Urinary bladder (tissue), 4 donors: ENCODE data around the gene TSPAN15. TPM values are rescaled to one million over a fixed set of nuclear protein-coding genes. Genes with fewer than 3 reads are reported as not detected.
A peak's percentile ranks its signal among the peaks of the same experiment; 100 is the strongest.

ENCODE experiments used
- DNase-seq: peaks from one replicate; pipeline ENCODE4 v3.0.0-alpha.2; 2015; ENCODE audit errors: extremely low spot score
- H3K27ac ChIP-seq: one replicate; pipeline ENCODE4 v1.5.1; 2013; ENCODE audit warnings: low read depth, mild to moderate bottlenecking, moderate library complexity
- H3K36me3 ChIP-seq: one replicate; pipeline ENCODE4 v1.6.1; 2013; ENCODE audit warnings: mild to moderate bottlenecking, moderate library complexity; ENCODE audit not compliant: insufficient read depth
- H3K4me1 ChIP-seq: one replicate; pipeline ENCODE4 v1.6.1; 2013; ENCODE audit warnings: mild to moderate bottlenecking, moderate library complexity; ENCODE audit not compliant: insufficient read depth
- H3K4me3 ChIP-seq: one replicate; pipeline ENCODE4 v1.5.1; 2013; ENCODE audit warnings: low read depth, low read length
- WGBS: extraction: QIAGEN DNeasy Blood & Tissue Kit; methylation state at CpG from one replicate; pipeline ENCODE4 v1.1.7; 2013; 5-methylcytosine and 5-hydroxymethylcytosine counted together
- polyA plus RNA-seq: library from polyadenylated mRNA; stranded (reverse); fragments of 200-250 nt; gene quantifications from one replicate; pipeline ENCODE4 v1.2.3, GENCODE V29; 2013
- total RNA-seq: library from RNA; depleted of rRNA; stranded (reverse); fragments of >200 nt; gene quantifications from one replicate; pipeline ENCODE4 v1.2.3, GENCODE V29; 2014
- donor health status: healthy with polysubstance abuse.
- donor health status: healthy.

TSPAN15 gene
- 38.0 TPM for total RNA-seq
- polyA plus RNA-seq: 88.1 TPM

DNA sequence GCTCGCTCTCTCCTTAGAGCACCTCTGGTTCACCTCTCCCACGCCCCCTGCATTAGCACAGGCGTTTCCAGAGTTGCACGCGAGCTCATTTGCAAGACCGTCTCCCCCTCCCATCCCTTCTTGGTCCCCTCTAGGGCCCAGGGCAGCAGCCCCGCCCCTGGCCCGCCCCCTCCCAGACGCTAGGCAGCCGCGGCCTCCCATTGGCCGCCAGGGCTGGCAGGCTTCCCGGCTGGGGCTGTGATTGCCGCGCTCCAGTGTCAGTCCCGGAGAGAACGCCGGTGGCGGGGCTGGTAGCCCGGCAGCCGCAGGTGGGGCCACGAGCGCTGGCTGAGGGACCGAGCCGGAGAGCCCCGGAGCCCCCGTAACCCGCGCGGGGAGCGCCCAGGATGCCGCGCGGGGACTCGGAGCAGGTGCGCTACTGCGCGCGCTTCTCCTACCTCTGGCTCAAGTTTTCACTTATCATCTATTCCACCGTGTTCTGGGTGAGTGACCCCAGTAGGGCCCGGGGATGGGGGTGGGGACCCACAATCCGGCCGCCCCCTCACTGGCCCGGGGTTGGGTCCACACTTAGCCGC is at the start of gene TSPAN15:
Gene TSPAN15, plus strand, starts transcription at position 257 of the 575 bp plus-strand sequence. Its CDS starts 130 bp downstream, at position 387.
- WGBS: 1% methylated on average over 45 of the region's 45 CpGs
- H3K4me3 ChIP-seq: peak within 1 kb of the TSS; percentile 57
- peaks cover 2% of the 10 kb centered on the region for H3K4me1 ChIP-seq
- H3K36me3 ChIP-seq: no peaks in the 10 kb centered on the region
- peak; percentile 54 for DNase-seq
- no peak within 1 kb of the TSS for H3K27ac ChIP-seq

DNA sequence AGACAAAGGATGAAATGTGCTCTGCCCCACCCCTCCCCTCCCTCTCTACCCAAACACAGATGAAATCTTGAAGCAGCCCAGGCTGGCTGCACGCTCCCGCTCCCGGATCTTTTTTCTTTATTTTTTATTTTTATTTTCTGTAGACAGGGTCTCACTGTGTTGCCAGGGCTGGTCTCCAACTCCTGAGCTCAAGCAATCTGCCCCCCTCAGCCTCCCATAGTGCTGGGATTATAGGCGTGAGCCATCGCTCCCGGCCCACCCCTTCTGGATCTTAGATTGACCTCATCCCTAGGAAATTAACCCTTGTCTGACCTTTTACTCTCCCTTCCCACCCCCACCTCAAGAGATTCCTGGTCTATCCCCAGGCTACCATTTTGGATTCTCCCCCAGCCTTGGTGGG is 48.9 kb upstream of the TSPAN15 start:
- Histone ChIP-seq H3K36me3 (peaks cover 2% of the 10 kb centered on the region), H3K27ac (no peak overlapping the region), H3K4me1 (no peaks in the 10 kb centered on the region), H3K4me3 (no peak overlapping the region)
- no peak for DNase-seq
- 61% methylated on average over 6 of the region's 6 CpGs for WGBS

- 64% methylated on average over 1 of the region's 1 CpG for WGBS
- Histone ChIP-seq H3K4me1 (no peaks in the 10 kb centered on the region), H3K4me3 (no peak overlapping the region), H3K36me3 (peaks cover 2% of the 10 kb centered on the region), H3K27ac (no peak overlapping the region)
- no peak for DNase-seq
Measured at GRCh38 chr10:69403066-69403465, 48.2 kb upstream of the TSPAN15 start.

DNA sequence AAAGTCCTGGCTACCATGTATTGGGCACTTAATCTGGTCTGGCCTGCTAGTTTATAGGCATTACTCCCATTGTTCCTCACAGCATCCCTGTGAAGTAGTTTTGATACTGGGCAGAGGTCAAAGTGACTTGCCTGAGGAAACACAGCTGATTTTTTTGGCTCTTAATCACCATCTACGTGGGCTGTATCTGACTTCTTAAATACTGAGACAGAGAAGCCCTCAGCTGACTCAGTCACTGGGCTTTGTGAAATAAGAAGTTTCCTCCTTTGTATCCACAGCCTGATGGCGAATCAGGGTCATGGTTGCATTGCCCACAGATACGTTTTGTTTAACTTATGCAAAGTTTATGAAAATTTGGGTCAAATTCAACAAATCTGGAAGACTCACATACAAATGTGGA is 47.7 kb upstream of the TSPAN15 start:
- H3K4me3 ChIP-seq: no peak overlapping the region
- H3K36me3 ChIP-seq: peaks cover 2% of the 10 kb centered on the region
- no peak for DNase-seq
- 41% methylated on average over 3 of the region's 3 CpGs for WGBS
- no peaks in the 10 kb centered on the region for H3K4me1 ChIP-seq
- H3K27ac ChIP-seq: no peak overlapping the region

- WGBS: 88% methylated on average over 10 of the region's 10 CpGs
- Histone ChIP-seq H3K4me1 (no peaks in the 10 kb centered on the region), H3K36me3 (peaks cover 2% of the 10 kb centered on the region), H3K27ac (no peak overlapping the region), H3K4me3 (no peak overlapping the region)
- no peak for DNase-seq
Measured at GRCh38 chr10:69404786-69405185, 46.5 kb upstream of the TSPAN15 start.

- DNase-seq: no peak
- no peak overlapping the region for H3K4me3 ChIP-seq
- no peaks in the 10 kb centered on the region for H3K36me3 ChIP-seq
- H3K4me1 ChIP-seq: no peaks in the 10 kb centered on the region
- H3K27ac ChIP-seq: no peak overlapping the region
- WGBS: 60% methylated on average over 4 of the region's 4 CpGs
Measured at GRCh38 chr10:69405221-69405620, 46.0 kb upstream of the TSPAN15 start.

GRCh38 chr10:69406302-69406811 is 44.9 kb upstream of the TSPAN15 start:
- DNase-seq: no peak
- Histone ChIP-seq H3K4me3 (no peak overlapping the region), H3K4me1 (no peaks in the 10 kb centered on the region), H3K27ac (no peak overlapping the region), H3K36me3 (no peaks in the 10 kb centered on the region)
- 32% methylated on average over 5 of the region's 5 CpGs for WGBS

- DNase-seq: no peak
- Histone ChIP-seq H3K4me1 (no peaks in the 10 kb centered on the region), H3K36me3 (no peaks in the 10 kb centered on the region), H3K4me3 (no peak overlapping the region), H3K27ac (no peak overlapping the region)
- WGBS: 59% methylated on average over 6 of the region's 6 CpGs
Measured at GRCh38 chr10:69406816-69407580, 44.3 kb upstream of the TSPAN15 start.

DNA sequence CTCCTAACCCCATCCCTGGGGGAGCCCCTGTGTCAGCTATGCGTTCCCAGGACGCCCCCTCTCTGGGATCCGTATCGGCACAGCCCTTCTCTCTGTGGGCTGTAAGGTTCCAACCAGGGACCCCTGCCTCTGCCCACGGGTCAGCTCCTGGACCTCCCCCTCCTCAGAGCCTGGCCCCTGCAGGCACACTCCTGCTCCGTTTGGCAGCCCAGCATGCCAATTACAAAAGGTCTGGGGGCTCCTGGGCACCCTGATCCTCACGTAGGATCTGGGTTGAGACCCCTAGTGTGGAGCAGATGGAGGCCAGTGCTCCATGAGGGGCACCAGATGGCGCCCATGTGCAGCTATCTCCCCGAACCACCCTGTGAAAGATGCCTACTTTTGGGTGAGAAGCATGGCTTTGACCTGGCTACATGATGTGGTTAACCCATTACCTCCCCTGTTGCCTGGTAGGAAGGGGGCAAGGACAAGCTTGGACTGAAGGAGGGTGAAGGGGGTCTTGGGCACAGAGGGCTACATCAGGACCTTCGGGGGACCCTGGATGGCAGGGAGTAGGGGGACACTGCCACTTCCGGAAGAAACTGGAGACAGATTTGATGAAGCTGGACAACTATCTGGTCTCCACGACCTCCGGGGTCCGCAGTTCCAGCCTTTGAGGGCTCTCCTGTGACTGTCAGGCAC is 43.5 kb upstream of the TSPAN15 start:
- no peak for DNase-seq
- Histone ChIP-seq H3K4me1 (no peaks in the 10 kb centered on the region), H3K36me3 (no peaks in the 10 kb centered on the region), H3K27ac (no peak overlapping the region), H3K4me3 (no peak overlapping the region)
- 72% methylated on average over 14 of the region's 14 CpGs for WGBS

DNA sequence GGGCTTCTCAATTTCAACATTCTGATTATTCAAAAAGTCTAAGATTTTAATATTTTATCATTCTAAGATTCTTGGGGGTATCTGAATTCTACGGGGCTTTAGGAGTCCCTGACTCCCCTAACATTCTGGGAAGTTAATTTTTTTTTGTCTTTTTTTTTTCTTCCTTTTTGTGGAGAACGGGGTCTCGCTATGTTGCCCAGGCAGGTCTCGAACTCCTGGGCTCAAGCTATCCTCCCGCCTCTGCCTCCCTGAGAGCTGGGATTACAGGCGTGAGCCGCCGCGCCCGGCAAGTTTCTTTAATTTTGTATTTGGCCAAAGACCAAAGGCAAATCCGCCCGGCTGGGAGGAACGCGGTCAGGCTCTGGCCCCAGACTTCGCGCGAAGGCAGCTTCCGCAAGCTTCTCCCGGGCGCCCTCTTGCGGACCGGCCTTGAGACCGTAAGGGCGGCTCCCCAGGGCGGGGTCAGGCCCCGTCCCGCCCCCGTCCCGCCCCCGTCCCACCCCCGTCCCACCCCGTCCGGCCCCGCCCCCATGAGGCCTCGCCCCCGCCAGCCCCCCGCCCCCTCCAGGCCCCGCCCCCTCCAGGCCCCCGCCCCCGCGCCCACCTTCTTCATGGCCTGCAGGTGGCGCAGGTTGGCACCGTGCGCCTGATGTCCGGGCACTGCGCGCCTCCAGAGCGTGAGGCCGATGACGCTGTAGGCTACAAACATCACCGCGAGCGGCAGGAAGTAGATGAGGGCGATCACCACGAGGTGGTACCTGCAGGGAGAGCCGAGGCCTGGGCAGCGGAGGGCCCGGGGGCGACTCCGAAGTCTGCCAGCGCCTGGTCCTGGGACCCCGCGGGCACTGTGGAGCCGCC is 42.7 kb upstream of the TSPAN15 start:
- Histone ChIP-seq H3K27ac (peak overlapping the region; percentile 85), H3K4me1 (no peaks in the 10 kb centered on the region), H3K4me3 (no peak overlapping the region), H3K36me3 (no peaks in the 10 kb centered on the region)
- no peak for DNase-seq
- 3% methylated on average over 62 of the region's 64 CpGs for WGBS

- H3K27ac ChIP-seq: peak overlapping the region; percentile 85
- WGBS: 17% methylated on average over 7 of the region's 7 CpGs
- no peak overlapping the region for H3K4me3 ChIP-seq
- no peak for DNase-seq
- no peaks in the 10 kb centered on the region for H3K36me3 ChIP-seq
- H3K4me1 ChIP-seq: no peaks in the 10 kb centered on the region
Measured at GRCh38 chr10:69409176-69409495, 42.1 kb upstream of the TSPAN15 start.

DNA sequence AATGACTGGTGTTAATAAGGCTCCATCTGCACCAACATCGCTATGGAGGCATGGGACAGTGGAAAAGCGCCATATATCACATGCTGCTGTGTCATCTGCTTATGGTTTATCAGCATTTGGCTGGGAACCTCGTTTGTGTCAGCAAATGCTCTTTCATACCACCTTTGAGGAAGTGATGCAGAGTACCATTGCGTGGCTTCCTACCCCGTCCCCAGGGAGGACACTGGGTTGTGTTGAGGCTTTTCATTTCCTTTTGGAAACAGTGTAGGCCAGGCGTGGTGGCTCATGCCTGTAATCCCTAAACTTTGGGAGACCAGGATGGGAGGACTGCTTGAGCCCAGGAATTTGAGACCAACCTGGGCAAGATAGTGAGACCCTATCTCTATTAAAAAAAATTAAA is 41.3 kb upstream of the TSPAN15 start:
- WGBS: 57% methylated on average over 6 of the region's 6 CpGs
- Histone ChIP-seq H3K4me1 (no peaks in the 10 kb centered on the region), H3K4me3 (no peak overlapping the region), H3K27ac (no peak overlapping the region), H3K36me3 (no peaks in the 10 kb centered on the region)
- DNase-seq: no peak

GRCh38 chr10:69410487-69410886 is 40.8 kb upstream of the TSPAN15 start:
- Histone ChIP-seq H3K4me1 (no peaks in the 10 kb centered on the region), H3K36me3 (no peaks in the 10 kb centered on the region), H3K4me3 (no peak overlapping the region), H3K27ac (no peak overlapping the region)
- 78% methylated on average over 10 of the region's 10 CpGs for WGBS
- DNase-seq: no peak
